GM23338 (cell line): ENCODE measurements around the gene ARHGEF10L. TPM values are rescaled to one million over a fixed set of nuclear protein-coding genes. Genes with fewer than 3 reads are reported as not detected.

ENCODE experiments used
- ATAC-seq: fragments of 200-7000 bp; cut with Tn5 transposase; 3 replicates; pipeline ENCODE4 v1.9.1; 2020
- DNase-seq: peaks from one replicate; pipeline ENCODE4 v3.0.0-alpha.2; 2015; ENCODE audit warnings: low spot score
- H2AFZ ChIP-seq: fragments of 200-600 bp; sonication (generic); 2 replicates; pipeline ENCODE4 v1.8.0; 2016; ENCODE audit warnings: antibody characterized with exemption, mild to moderate bottlenecking, moderate library complexity
- H3F3A ChIP-seq: fragments of 200-600 bp; sonication (generic); replicated peaks from 2 replicates; pipeline ENCODE4 v1.8.0; 2017; ENCODE audit warnings: antibody characterized with exemption, mixed run types, low read depth
- H3K27ac ChIP-seq: fragments of 200-600 bp; sonication (generic); 2 replicates; pipeline ENCODE4 v1.6.1; 2016; ENCODE audit warnings: low read depth
- H3K27me3 ChIP-seq: fragments of 200-600 bp; sonication (generic); 2 replicates; pipeline ENCODE4 v1.8.0; 2016; ENCODE audit warnings: mild to moderate bottlenecking, mixed run types, moderate library complexity; ENCODE audit not compliant: insufficient read depth
- H3K36me3 ChIP-seq: fragments of 200-600 bp; sonication (generic); 2 replicates; pipeline ENCODE4 v1.8.0; 2016; ENCODE audit warnings: mild to moderate bottlenecking; ENCODE audit not compliant: insufficient read depth
- H3K4me1 ChIP-seq: fragments of 200-600 bp; sonication (generic); 2 replicates; pipeline ENCODE4 v1.8.0; 2016; ENCODE audit warnings: mild to moderate bottlenecking, moderate library complexity; ENCODE audit not compliant: insufficient read depth
- H3K4me2 ChIP-seq: fragments of 200-600 bp; sonication (generic); 2 replicates; pipeline ENCODE4 v1.7.1; 2017; ENCODE audit warnings: mixed run types
- H3K4me3 ChIP-seq: fragments of 200-600 bp; sonication (generic); 2 replicates; pipeline ENCODE4 v1.6.1; 2016; ENCODE audit warnings: mixed run types
- H3K79me2 ChIP-seq: fragments of 200-600 bp; sonication (generic); replicated peaks from 2 replicates; pipeline ENCODE4 v1.8.0; 2017; ENCODE audit warnings: mild to moderate bottlenecking; ENCODE audit not compliant: insufficient read depth
- H3K9me2 ChIP-seq: fragments of 200-600 bp; sonication (generic); 2 replicates; pipeline ENCODE4 v1.8.0; 2017; ENCODE audit not compliant: insufficient read depth
- H4K20me1 ChIP-seq: fragments of 200-600 bp; sonication (generic); replicated peaks from 2 replicates; pipeline ENCODE4 v1.8.0; 2017; ENCODE audit warnings: mild to moderate bottlenecking; ENCODE audit not compliant: insufficient read depth
- H3K27ac Mint-ChIP-seq: 2 replicates; pipeline ENCODE4 v1.8.0; 2020; ENCODE audit warnings: inconsistent platforms, mild to moderate bottlenecking, moderate library complexity, mixed read lengths
- H3K27me3 Mint-ChIP-seq: 3 replicates; pipeline ENCODE4 v1.8.0; 2022; ENCODE audit warnings: low read depth, mild to moderate bottlenecking, moderate library complexity, mixed read lengths, inconsistent platforms; ENCODE audit not compliant: insufficient read depth, poor library complexity
- H3K36me3 Mint-ChIP-seq: 3 replicates; pipeline ENCODE4 v1.8.0; 2021; ENCODE audit warnings: low read depth, mild to moderate bottlenecking, inconsistent platforms, moderate library complexity, mixed read lengths
- H3K4me1 Mint-ChIP-seq: 3 replicates; pipeline ENCODE4 v1.8.0; 2020; ENCODE audit warnings: mild to moderate bottlenecking, inconsistent platforms, mixed read lengths
- H3K4me3 Mint-ChIP-seq: 3 replicates; pipeline ENCODE4 v1.8.0; 2021; ENCODE audit warnings: moderate library complexity, mild to moderate bottlenecking, inconsistent platforms, mixed read lengths
- H3K9me3 Mint-ChIP-seq: 3 replicates; pipeline ENCODE4 v1.8.0; 2020; ENCODE audit warnings: moderate library complexity, mild to moderate bottlenecking, inconsistent platforms, mixed read lengths
- CREB1 ChIP-seq: fragments of 250-450 bp; sonication (Bioruptor Pico); IDR thresholded peaks from 2 replicates; pipeline ENCODE4 v1.5.0; 2020; ENCODE audit warnings: low read depth, mild to moderate bottlenecking, moderate library complexity
- EZH2 ChIP-seq: fragments of 200-600 bp; sonication (generic); IDR thresholded peaks from one replicate; pipeline ENCODE4 v1.8.0; 2017; ENCODE audit warnings: antibody characterized with exemption, mild to moderate bottlenecking, low read depth; ENCODE audit not compliant: unreplicated experiment
- JUNB ChIP-seq: IDR thresholded peaks from one replicate; pipeline ENCODE4 v1.6.1; 2016; ENCODE audit warnings: antibody characterized with exemption; ENCODE audit not compliant: unreplicated experiment
- NANOG ChIP-seq: IDR thresholded peaks from 2 replicates; pipeline ENCODE4 v1.6.1; 2016; ENCODE audit warnings: antibody characterized with exemption, borderline replicate concordance
- STAT1 ChIP-seq: IDR thresholded peaks from one replicate; pipeline ENCODE4 v1.6.1; 2016; ENCODE audit warnings: antibody characterized with exemption; ENCODE audit not compliant: unreplicated experiment
- ZNF114 ChIP-seq: fragments of 250-450 bp; sonication (Bioruptor Pico); IDR thresholded peaks from 2 replicates; pipeline ENCODE4 v1.5.0; 2020; ENCODE audit warnings: mild to moderate bottlenecking, moderate library complexity
- polyA plus RNA-seq: library from polyadenylated mRNA; unstranded; fragments of >200 nt; fragmentation: Nextera tagmentation; extraction: Ambion mirVana; gene quantifications from 2 replicates; pipeline ENCODE4 v1.2.1, GENCODE V29; 2016
- total RNA-seq: library from RNA; depleted of rRNA; stranded (reverse); fragments of >200 nt; shearing (Covaris generic); gene quantifications from 2 replicates; pipeline ENCODE4 v1.2.3, GENCODE V29; 2014
- TF ChIP-seq, protein P1 (sequence below): IDR thresholded peaks from 2 replicates; pipeline ENCODE4 v1.6.1; 2016; ENCODE audit warnings: antibody characterized with exemption
- TF ChIP-seq, protein P2 (sequence below): IDR thresholded peaks from one replicate; pipeline ENCODE4 v1.6.1; 2018; ENCODE audit warnings: antibody characterized with exemption; ENCODE audit not compliant: unreplicated experiment
- TF ChIP-seq, protein P3 (sequence below), 2 experiments: fragments of 200-600 bp in 1 of 2; sonication (generic) in 1 of 2; conservative IDR thresholded peaks; 2 replicates each; pipeline versions ENCODE4 v1.5.1 to v1.6.1; 2016 to 2017; ENCODE audit warnings: antibody characterized with exemption in 2 of 2, low read depth in 2 of 2, mild to moderate bottlenecking in 2 of 2, moderate library complexity in 1 of 2

ARHGEF10L gene
- total and polyA plus RNA-seq, 2 experiments from 2014 or later, result 12.1 to 46.8 TPM

DNA sequence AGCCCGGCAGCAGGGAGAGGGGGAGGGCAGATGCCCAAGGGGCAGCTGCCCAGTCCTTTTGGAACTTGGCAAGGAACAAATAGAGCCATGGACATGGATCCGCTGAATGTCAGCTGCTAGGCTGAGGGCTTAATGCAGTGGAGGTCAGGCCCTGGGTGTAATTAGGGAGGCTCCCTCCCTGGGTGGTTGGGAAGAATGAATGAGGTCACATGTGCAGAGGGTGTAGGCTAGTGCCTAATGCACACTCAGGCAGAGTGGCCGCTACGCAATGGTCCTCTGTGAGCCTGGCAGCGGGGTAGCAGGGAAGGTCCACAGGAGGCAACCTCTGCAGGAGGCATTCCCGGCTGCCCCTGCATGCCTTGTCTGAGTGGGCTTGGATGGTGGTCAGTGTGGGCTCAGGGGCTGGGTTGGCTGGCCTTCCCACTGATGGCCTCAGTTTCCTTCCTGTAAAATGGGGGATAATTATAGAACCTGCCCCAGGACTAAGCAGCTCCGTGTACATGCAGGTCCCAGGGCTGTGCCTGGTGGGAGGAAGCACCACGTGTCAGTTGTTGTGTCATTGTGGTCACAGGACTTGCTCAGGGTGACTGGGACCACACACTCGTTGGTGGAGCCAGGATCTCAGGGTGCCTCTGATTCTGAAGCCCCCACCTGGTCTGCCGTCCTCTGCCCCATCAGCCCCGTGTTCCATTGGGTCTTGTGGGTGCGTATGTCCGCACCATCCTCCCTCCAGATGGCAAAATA is 134.0 kb downstream of the ARHGEF10L start:
- peaks cover 4% of the 10 kb centered on the region; the same call in 1 of the 2 replicates for H4K20me1 ChIP-seq
- no peaks in the 10 kb centered on the region for H3K9me2 ChIP-seq
- no peak for ATAC-seq
- no peaks in the 10 kb centered on the region for H3F3A ChIP-seq
- H3K79me2 ChIP-seq, result 0 out of 2 replicates have a peak, but pooled peaks cover 3% of the 10 kb centered on the region
- 0 out of 2 replicates have a peak, but pooled peaks cover 4% of the 10 kb centered on the region for H3K36me3 ChIP-seq
- H3K4me2 ChIP-seq, result no peak overlapping the region
- Mint-ChIP-seq H3K4me1 (peaks cover 27% of the 10 kb centered on the region), H3K27ac (no peak overlapping the region; the same call in 1 of the 2 replicates), H3K36me3 (peaks cover 18% of the 10 kb centered on the region; the same call in 2 of the 3 replicates), H3K27me3 (peaks cover 22% of the 10 kb centered on the region), H3K4me3 (no peak overlapping the region), H3K9me3 (no peaks in the 10 kb centered on the region; the same call in 2 of the 3 replicates)
- peaks cover 11% of the 10 kb centered on the region; the same call in 1 of the 2 replicates for H3K4me1 ChIP-seq
- H3K27ac ChIP-seq, result no peak overlapping the region
- TF ChIP-seq, protein P1, sequence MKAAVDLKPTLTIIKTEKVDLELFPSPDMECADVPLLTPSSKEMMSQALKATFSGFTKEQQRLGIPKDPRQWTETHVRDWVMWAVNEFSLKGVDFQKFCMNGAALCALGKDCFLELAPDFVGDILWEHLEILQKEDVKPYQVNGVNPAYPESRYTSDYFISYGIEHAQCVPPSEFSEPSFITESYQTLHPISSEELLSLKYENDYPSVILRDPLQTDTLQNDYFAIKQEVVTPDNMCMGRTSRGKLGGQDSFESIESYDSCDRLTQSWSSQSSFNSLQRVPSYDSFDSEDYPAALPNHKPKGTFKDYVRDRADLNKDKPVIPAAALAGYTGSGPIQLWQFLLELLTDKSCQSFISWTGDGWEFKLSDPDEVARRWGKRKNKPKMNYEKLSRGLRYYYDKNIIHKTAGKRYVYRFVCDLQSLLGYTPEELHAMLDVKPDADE, result no peak
- TF ChIP-seq STAT1 (no peak), CREB1 (CRISPR knock-in tag) (no peak)
- H3K27me3 ChIP-seq, result no peaks in the 10 kb centered on the region
- no peak overlapping the region for H3K4me3 ChIP-seq
- DNase-seq, result no peak
- no peak overlapping the region for H2AFZ ChIP-seq

DNA sequence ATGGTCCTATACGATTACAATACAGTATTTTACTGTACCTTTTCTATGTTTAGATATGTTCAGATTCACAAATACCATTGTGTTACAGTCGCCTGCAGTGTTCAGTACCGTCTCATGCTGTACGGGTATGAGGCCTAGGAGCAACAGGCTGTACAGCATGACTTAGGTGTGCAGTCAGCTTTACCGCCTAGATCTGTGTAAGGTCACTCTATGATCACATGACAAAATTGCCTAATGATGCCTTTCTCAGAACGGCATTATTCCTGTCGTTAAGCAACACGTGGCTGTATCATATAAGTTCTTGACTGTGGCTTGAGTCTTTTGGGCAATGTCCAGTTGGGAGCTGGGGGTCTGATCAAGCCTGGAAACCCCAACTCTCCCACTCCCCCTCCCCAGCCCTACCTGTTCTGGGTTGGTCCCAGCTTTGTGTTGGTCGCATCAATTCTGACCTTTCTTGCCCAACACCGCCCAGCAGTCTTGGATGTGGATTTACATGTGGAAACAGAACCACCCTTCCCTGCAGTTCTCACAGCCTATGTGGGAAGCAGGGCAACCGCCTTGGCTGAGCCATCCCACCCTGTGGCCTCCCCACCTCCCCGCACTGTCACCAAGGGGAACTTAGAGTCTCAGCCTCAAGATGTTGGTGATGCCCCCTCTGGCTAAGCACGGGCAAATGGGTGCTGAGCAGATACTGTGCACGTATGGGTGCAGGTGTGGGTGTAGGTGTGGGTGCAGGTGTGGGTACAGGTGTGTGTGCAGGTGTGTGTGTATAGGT is 135.4 kb downstream of the ARHGEF10L start:
- TF ChIP-seq JUNB, result no peak
- no peak for TF ChIP-seq EZH2
- TF ChIP-seq NANOG, result no peak
- TF ChIP-seq, protein P2, sequence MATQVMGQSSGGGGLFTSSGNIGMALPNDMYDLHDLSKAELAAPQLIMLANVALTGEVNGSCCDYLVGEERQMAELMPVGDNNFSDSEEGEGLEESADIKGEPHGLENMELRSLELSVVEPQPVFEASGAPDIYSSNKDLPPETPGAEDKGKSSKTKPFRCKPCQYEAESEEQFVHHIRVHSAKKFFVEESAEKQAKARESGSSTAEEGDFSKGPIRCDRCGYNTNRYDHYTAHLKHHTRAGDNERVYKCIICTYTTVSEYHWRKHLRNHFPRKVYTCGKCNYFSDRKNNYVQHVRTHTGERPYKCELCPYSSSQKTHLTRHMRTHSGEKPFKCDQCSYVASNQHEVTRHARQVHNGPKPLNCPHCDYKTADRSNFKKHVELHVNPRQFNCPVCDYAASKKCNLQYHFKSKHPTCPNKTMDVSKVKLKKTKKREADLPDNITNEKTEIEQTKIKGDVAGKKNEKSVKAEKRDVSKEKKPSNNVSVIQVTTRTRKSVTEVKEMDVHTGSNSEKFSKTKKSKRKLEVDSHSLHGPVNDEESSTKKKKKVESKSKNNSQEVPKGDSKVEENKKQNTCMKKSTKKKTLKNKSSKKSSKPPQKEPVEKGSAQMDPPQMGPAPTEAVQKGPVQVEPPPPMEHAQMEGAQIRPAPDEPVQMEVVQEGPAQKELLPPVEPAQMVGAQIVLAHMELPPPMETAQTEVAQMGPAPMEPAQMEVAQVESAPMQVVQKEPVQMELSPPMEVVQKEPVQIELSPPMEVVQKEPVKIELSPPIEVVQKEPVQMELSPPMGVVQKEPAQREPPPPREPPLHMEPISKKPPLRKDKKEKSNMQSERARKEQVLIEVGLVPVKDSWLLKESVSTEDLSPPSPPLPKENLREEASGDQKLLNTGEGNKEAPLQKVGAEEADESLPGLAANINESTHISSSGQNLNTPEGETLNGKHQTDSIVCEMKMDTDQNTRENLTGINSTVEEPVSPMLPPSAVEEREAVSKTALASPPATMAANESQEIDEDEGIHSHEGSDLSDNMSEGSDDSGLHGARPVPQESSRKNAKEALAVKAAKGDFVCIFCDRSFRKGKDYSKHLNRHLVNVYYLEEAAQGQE, result no peak
- TF ChIP-seq, protein P1, result no peak
- TF ChIP-seq, protein P3, sequence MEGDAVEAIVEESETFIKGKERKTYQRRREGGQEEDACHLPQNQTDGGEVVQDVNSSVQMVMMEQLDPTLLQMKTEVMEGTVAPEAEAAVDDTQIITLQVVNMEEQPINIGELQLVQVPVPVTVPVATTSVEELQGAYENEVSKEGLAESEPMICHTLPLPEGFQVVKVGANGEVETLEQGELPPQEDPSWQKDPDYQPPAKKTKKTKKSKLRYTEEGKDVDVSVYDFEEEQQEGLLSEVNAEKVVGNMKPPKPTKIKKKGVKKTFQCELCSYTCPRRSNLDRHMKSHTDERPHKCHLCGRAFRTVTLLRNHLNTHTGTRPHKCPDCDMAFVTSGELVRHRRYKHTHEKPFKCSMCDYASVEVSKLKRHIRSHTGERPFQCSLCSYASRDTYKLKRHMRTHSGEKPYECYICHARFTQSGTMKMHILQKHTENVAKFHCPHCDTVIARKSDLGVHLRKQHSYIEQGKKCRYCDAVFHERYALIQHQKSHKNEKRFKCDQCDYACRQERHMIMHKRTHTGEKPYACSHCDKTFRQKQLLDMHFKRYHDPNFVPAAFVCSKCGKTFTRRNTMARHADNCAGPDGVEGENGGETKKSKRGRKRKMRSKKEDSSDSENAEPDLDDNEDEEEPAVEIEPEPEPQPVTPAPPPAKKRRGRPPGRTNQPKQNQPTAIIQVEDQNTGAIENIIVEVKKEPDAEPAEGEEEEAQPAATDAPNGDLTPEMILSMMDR (conservative IDR thresholded peaks at IDR 0.05; ENCODE audit: low read depth in 2 of 2), result no peak
- TF ChIP-seq ZNF114 (CRISPR knock-in tag), result no peak
- no peak for TF ChIP-seq CREB1 (CRISPR knock-in tag)
- peaks cover 11% of the 10 kb centered on the region; the same call in 1 of the 2 replicates for H3K4me1 ChIP-seq
- H3K79me2 ChIP-seq, result 0 out of 2 replicates have a peak, but pooled peaks cover 3% of the 10 kb centered on the region
- H3K4me2 ChIP-seq, result no peak overlapping the region
- no peaks in the 10 kb centered on the region for H3K9me2 ChIP-seq
- no peak for ATAC-seq
- no peak overlapping the region for H3K4me3 Mint-ChIP-seq
- H3K27me3 Mint-ChIP-seq, result peaks cover 22% of the 10 kb centered on the region
- DNase-seq, result no peak
- no peak overlapping the region for H3K27ac Mint-ChIP-seq
- H3K36me3 ChIP-seq, result no peaks in the 10 kb centered on the region
- no peak overlapping the region for H2AFZ ChIP-seq
- H3K27ac ChIP-seq, result no peak overlapping the region
- H4K20me1 ChIP-seq, result peaks cover 4% of the 10 kb centered on the region; the same call in 1 of the 2 replicates
- H3K4me3 ChIP-seq, result no peak overlapping the region
- H3K4me1 Mint-ChIP-seq, result peaks cover 27% of the 10 kb centered on the region
- H3K9me3 Mint-ChIP-seq, result no peaks in the 10 kb centered on the region; the same call in 2 of the 3 replicates
- H3K36me3 Mint-ChIP-seq, result peaks cover 10% of the 10 kb centered on the region; the same call in 2 of the 3 replicates
- H3F3A ChIP-seq, result no peaks in the 10 kb centered on the region
- no peaks in the 10 kb centered on the region for H3K27me3 ChIP-seq
